ENCODE results near the gene DBT. TPM values are rescaled to one million over a fixed set of nuclear protein-coding genes. Genes with fewer than 3 reads are reported as not detected.

DBT gene
- total and polyA plus RNA-seq, 10 of the 15 experiments (the other 5 are each of a cell fraction or from before 2014, with no cell fraction given): 2.1 to 15.9 (median 6.9) TPM

GRCh38 chr1:100279358-100279923 is 29.8 kb upstream of the DBT start (continued):
- TF ChIP-seq ZBTB33 (IDR thresholded peaks at IDR 0.05) (no peak), PAX8 (IDR thresholded peaks at IDR 0.05) (no peak), KAT2A (conservative IDR thresholded peaks at IDR 0.05; ENCODE audit: control insufficient read depth, low read depth, low read length) (no peak), ZNF207 (IDR thresholded peaks at IDR 0.05; ENCODE audit: borderline replicate concordance) (no peak), SKIL (IDR thresholded peaks at IDR 0.05; ENCODE audit: low read depth, poor library complexity, severe bottlenecking) (no peak), ATF3 (IDR thresholded peaks at IDR 0.05; ENCODE audit: borderline replicate concordance, extremely low read depth, low read depth, low read length) (no peak)

- Histone ChIP-seq H3K9me3 (replicated peaks; ENCODE audit: control insufficient read depth, insufficient read depth, low read length) (no peaks in the 10 kb centered on the region), H3K4me1 (ENCODE audit: control insufficient read depth, insufficient read depth, low read length) (no peaks in the 10 kb centered on the region), H3K36me3 (ENCODE audit: control insufficient read depth in 2 of 2, insufficient read depth in 2 of 2, low read length in 1 of 2) (peaks cover 3 to 25% of the 10 kb centered on the region in 2 experiments; a peak in 3 of 4 replicates), H3K27ac (ENCODE audit: control insufficient read depth, insufficient read depth) (no peak overlapping the region), H3K4me3 (no peak overlapping the region), H3K4me2 (ENCODE audit: control insufficient read depth, insufficient read depth) (no peak overlapping the region), H2AFZ (ENCODE audit: control insufficient read depth, low read depth, low read length) (no peak overlapping the region), H3K27me3 (replicated peaks in 1 of 2; ENCODE audit: control insufficient read depth in 2 of 2, insufficient read depth in 2 of 2, low read length in 1 of 2) (no peaks in the 10 kb centered on the region), H3K9ac (ENCODE audit: control insufficient read depth, insufficient read depth, low read length) (no peak overlapping the region), H3K79me2 (ENCODE audit: control insufficient read depth, insufficient read depth, low read length) (no peaks in the 10 kb centered on the region), H4K20me1 (ENCODE audit: control insufficient read depth, insufficient read depth) (no peaks in the 10 kb centered on the region)
- DNase-seq (ENCODE audit: low read depth, low spot score) (no peak), ATAC-seq (peak; percentile 88), FAIRE-seq (no peak)
- WGBS (ENCODE audit: insufficient coverage, insufficient replicate concordance, low lambda C conversion rate, missing lambda C conversion rate): 94% methylated on average over 1 of the region's 1 CpG
- intact Hi-C loops (cut with micrococcal nuclease; ENCODE audit: unreplicated experiment): loop anchor here (1.0 to 10.0 kb wide), 3 partner anchors 181 to 589 kb away; no protein-coding TSS in a partner anchor
- TF ChIP-seq, protein P1, sequence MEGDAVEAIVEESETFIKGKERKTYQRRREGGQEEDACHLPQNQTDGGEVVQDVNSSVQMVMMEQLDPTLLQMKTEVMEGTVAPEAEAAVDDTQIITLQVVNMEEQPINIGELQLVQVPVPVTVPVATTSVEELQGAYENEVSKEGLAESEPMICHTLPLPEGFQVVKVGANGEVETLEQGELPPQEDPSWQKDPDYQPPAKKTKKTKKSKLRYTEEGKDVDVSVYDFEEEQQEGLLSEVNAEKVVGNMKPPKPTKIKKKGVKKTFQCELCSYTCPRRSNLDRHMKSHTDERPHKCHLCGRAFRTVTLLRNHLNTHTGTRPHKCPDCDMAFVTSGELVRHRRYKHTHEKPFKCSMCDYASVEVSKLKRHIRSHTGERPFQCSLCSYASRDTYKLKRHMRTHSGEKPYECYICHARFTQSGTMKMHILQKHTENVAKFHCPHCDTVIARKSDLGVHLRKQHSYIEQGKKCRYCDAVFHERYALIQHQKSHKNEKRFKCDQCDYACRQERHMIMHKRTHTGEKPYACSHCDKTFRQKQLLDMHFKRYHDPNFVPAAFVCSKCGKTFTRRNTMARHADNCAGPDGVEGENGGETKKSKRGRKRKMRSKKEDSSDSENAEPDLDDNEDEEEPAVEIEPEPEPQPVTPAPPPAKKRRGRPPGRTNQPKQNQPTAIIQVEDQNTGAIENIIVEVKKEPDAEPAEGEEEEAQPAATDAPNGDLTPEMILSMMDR (IDR thresholded peaks at IDR 0.05 in 2 of 3, conservative IDR thresholded peaks at IDR 0.05 in 1 of 3; ENCODE audit: control insufficient read depth in 2 of 3, extremely low read depth in 1 of 3, insufficient read depth in 1 of 3, low read depth in 3 of 3, low read length in 3 of 3): peak; percentile 25 to 28 (median 26); a peak in 2 of 6 replicates
- TF ChIP-seq SREBF2 (IDR thresholded peaks at IDR 0.05; ENCODE audit: low read length) (no peak), SMC3 (IDR thresholded peaks at IDR 0.05; ENCODE audit: borderline replicate concordance, low read length) (peak; percentile 42; the same call in 1 of the 2 replicates), RAD21 (IDR thresholded peaks at IDR 0.05; ENCODE audit: insufficient read depth, low read depth, low read length) (peak; percentile 46)
- no TSS peak for BruUV-seq (replicated peaks)
- ChIA-PET RAD21 (ENCODE audit: unreplicated experiment) (interaction anchor here (1.8 kb wide), 1 partner anchor 181 kb away, joined by 5 read pairs; no protein-coding TSS in a partner anchor), SMC1A (ENCODE audit: uncharacterized antibody, unreplicated experiment) (interaction anchor here (1.4 to 2.7 kb wide), 2 partner anchors 71 to 182 kb away, joined by 3 to 13 read pairs; no protein-coding TSS in a partner anchor), POLR2A (no interaction called here), CTCF (interaction anchor here (2.7 kb wide), 1 partner anchor 181 kb away, joined by 17 read pairs; no protein-coding TSS in a partner anchor)
- in situ Hi-C loops (cut with MboI): loop anchor here (10.0 kb wide), 1 partner anchor 587 kb away; no protein-coding TSS in a partner anchor
Measured at GRCh38 chr1:100277866-100278265, 28.2 kb upstream of the DBT start.
